ENCODE data around the gene LYSMD1. TPM values are rescaled to one million over a fixed set of nuclear protein-coding genes. Genes with fewer than 3 reads are reported as not detected.

Gene LYSMD1
- total and polyA plus RNA-seq, 7 experiments from 2014 or later, result 0.35 to 3.3 (median 1.4) TPM

DNA sequence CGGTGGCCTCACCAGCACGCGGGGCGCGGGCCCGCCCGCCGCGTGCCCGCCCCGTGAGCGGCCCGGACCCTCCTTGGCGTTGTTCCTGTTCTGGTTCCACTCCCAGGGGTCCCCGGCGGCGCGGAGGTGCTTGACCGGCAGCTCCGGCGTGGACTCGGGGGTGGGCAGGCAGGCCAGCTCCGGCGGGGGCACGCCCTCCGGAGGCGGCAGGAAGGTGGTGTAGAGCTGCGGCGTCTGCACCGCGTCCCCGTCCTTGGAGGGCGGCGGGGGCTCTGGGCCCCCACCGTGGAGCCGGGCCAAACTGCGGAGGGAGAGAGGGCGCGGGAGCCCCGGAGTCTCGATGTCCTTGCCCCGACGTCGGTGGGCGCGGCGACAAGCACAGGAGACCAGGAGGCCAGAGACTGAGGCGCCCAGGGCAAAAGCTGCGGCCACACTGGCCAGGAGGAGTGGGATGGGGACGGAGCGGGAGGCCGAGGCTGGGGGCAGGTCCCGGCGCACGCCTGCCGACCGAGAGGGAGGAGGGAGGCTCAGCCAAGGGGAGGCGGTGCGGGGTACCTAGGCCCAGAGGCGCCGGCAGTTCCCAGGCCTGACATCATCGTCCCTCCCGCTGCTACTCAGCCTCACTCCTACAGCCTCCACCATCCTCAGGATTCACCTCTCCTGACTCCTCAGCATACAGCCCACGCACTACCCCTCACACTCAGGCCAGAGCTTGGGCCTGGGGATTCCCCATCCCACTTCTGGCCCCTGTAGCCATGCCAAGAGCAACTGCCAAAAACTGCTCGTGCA is 32.5 kb downstream of the LYSMD1 start:
- Mint-ChIP-seq H3K4me3 (peak overlapping the region in 4 of 10 donors; percentile 48 to 75 (median 68)), H3K36me3 (peaks cover 0 to 8% (median 5%) of the 10 kb centered on the region in 5 donors), H3K4me1 (peaks cover 8 to 15% (median 11%) of the 10 kb centered on the region in 7 donors), H3K9me3 (peaks cover 0 to 3% (median 0%) of the 10 kb centered on the region in 11 donors), H3K27me3 (peaks cover 0 to 12% (median 0%) of the 10 kb centered on the region in 5 donors), H3K27ac (no peak overlapping the region)
- ATAC-seq (no peak), DNase-seq (no peak)
- H3K4me1 ChIP-seq (ENCODE audit: control insufficient read depth in 2 of 2, insufficient read depth in 2 of 2, low read length in 2 of 2), result peaks cover 0 to 4% of the 10 kb centered on the region in 2 donors
- CTCF ChIA-PET, result interaction anchor here (0.5 to 1.2 kb wide), 4 partner anchors 19 to 295 kb away, joined by 3 read pairs; no protein-coding TSS in a partner anchor
- no peaks in the 10 kb centered on the region for H3K27me3 ChIP-seq (ENCODE audit: control insufficient read depth in 2 of 2, insufficient read depth in 2 of 2, low read length in 2 of 2)
- no peak overlapping the region for H3K4me3 ChIP-seq (ENCODE audit: low read length)
- no peaks in the 10 kb centered on the region for H3K36me3 ChIP-seq (ENCODE audit: control insufficient read depth in 2 of 3, insufficient read depth in 3 of 3, low read length in 3 of 3)
- POLR2A ChIA-PET, result interaction anchor here (1.1 kb wide), 1 partner anchor 11 kb away, joined by 3 read pairs; no protein-coding TSS in a partner anchor
- no peak overlapping the region for H3K27ac ChIP-seq (ENCODE audit: low read depth, low read length)
- H3K9me3 ChIP-seq (ENCODE audit: control insufficient read depth in 2 of 3, low read length in 3 of 3), result no peaks in the 10 kb centered on the region
- intact Hi-C loops (cut with micrococcal nuclease), result no loop called here

DNA sequence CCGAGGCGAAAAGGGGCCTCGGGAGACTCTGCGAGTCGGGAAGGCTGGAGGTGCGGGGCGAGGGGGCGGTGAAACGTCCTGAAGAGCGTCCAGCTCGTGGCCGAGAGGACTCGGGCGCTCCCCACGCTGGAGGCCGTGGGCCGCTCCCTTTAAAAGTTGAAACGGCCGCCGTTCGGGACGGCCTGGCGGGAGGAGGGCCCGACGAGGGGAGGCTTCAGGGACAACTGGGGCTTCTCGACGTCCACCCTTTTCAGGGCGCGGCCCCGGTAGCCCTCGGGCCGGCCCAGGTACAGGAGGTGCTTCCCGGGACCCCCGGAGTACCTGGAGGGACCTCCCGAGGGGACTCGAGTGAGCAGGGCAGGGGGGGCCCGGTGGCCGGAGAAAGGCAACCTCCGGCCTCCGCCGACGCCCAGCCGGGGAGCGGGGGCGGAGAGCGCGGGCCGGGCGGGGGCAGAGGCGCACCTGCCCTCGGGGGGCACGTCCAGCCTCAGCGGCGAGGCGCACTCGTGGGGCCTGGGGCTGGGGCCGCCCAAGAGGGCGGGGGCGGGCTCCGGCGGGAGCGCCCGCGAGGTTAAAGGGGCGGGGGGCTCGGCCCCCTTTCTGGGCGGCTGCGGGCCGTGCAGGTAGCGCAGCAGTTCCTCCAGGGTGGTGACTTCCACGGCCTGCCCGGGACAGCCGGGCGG is 33.2 kb downstream of the LYSMD1 start:
- Histone ChIP-seq H3K27me3 (ENCODE audit: control insufficient read depth in 2 of 2, insufficient read depth in 2 of 2, low read length in 2 of 2) (no peaks in the 10 kb centered on the region), H3K36me3 (ENCODE audit: control insufficient read depth in 2 of 3, insufficient read depth in 3 of 3, low read length in 3 of 3) (no peaks in the 10 kb centered on the region), H3K4me3 (ENCODE audit: low read length) (no peak overlapping the region), H3K4me1 (ENCODE audit: control insufficient read depth in 2 of 2, insufficient read depth in 2 of 2, low read length in 2 of 2) (peaks cover 0 to 4% of the 10 kb centered on the region in 2 donors), H3K27ac (ENCODE audit: low read depth, low read length) (no peak overlapping the region), H3K9me3 (ENCODE audit: control insufficient read depth in 2 of 3, low read length in 3 of 3) (no peaks in the 10 kb centered on the region)
- peaks cover 8 to 15% (median 11%) of the 10 kb centered on the region in 7 donors for H3K4me1 Mint-ChIP-seq
- no peak overlapping the region for H3K27ac Mint-ChIP-seq
- H3K9me3 Mint-ChIP-seq, result peaks cover 0 to 3% (median 0%) of the 10 kb centered on the region in 11 donors
- H3K4me3 Mint-ChIP-seq, result peak overlapping the region in 3 of 10 donors; percentile 34 to 88 (median 81)
- no peak for ATAC-seq
- ChIA-PET POLR2A (interaction anchor here (0.6 to 1.8 kb wide), 3 partner anchors 11 to 31 kb away, joined by 3 to 6 read pairs (median 3); no protein-coding TSS in a partner anchor), CTCF (interaction anchor here (0.5 to 1.0 kb wide), 3 partner anchors 20 to 33 kb away, joined by 3 read pairs; no protein-coding TSS in a partner anchor)
- peaks cover 0 to 8% (median 5%) of the 10 kb centered on the region in 5 donors for H3K36me3 Mint-ChIP-seq
- intact Hi-C loops (cut with micrococcal nuclease), result no loop called here
- peaks cover 0 to 12% (median 0%) of the 10 kb centered on the region in 5 donors for H3K27me3 Mint-ChIP-seq
- DNase-seq, result no peak

DNA sequence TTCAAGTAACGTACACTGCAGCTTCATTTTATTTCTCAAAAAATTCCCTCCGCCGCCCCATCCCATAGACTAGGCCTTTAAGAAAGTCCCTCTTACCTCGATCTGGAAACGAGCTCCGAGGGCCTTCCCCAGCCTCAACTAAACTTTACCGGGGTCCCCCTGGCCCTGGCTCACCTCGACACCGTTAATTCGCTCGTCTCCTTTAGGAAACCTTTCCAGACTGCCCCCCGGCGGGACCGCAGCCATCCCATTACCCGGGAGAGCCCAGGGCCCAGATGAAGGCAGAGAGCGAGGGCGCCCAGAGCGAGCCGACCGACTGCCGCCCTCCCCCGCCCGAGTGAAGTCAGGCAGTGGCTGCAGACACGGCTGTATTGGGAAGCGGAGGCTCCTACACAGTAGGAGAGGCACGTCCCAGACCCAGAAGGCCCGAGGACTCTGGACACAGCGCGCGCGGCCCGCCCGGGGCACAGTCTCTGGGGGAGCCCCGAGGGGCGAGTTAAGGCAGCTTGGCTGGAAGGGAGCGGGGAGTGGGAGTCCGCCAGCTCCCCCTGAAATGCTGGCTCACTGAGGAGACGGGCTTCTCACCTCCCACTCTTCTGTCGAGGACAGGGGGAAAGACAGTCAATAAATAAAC is 33.9 kb downstream of the LYSMD1 start:
- peaks cover 8 to 15% (median 11%) of the 10 kb centered on the region in 7 donors for H3K4me1 Mint-ChIP-seq
- peak overlapping the region; percentile 13 to 94 (median 83) for H3K27ac Mint-ChIP-seq
- intact Hi-C loops (cut with micrococcal nuclease), result loop anchor here in 1 of 2 donors (1.0 kb wide), 3 partner anchors 14 to 62 kb away; partner anchors contain the start of genes GABPB2, SEMA6C and TNFAIP8L2
- peak overlapping the region; percentile 49 for H3K4me3 ChIP-seq (ENCODE audit: low read length)
- POLR2A ChIA-PET, result interaction anchor here (0.6 to 3.1 kb wide), 20 partner anchors 9 to 158 kb away, joined by 3 to 19 read pairs (median 4); partner anchors contain the start of genes C1orf56, LYSMD1, SCNM1 and TNFAIP8L2
- no peaks in the 10 kb centered on the region for H3K36me3 ChIP-seq (ENCODE audit: control insufficient read depth in 2 of 3, insufficient read depth in 3 of 3, low read length in 3 of 3)
- CTCF ChIA-PET, result interaction anchor here (0.5 to 2.5 kb wide), 8 partner anchors 13 to 166 kb away, joined by 3 to 16 read pairs (median 4); partner anchors contain the start of gene TNFAIP8L2
- H3K4me3 Mint-ChIP-seq, result peak overlapping the region; percentile 70 to 88 (median 83)
- no peak overlapping the region for H3K27ac ChIP-seq (ENCODE audit: low read depth, low read length)
- no peak for DNase-seq
- no peaks in the 10 kb centered on the region for H3K9me3 ChIP-seq (ENCODE audit: control insufficient read depth in 2 of 3, low read length in 3 of 3)
- peaks cover 0 to 4% of the 10 kb centered on the region in 2 donors for H3K4me1 ChIP-seq (ENCODE audit: control insufficient read depth in 2 of 2, insufficient read depth in 2 of 2, low read length in 2 of 2)
- no peaks in the 10 kb centered on the region for H3K27me3 ChIP-seq (ENCODE audit: control insufficient read depth in 2 of 2, insufficient read depth in 2 of 2, low read length in 2 of 2)
- peaks cover 0 to 3% (median 0%) of the 10 kb centered on the region in 11 donors for H3K9me3 Mint-ChIP-seq
- H3K36me3 Mint-ChIP-seq, result peaks cover 0 to 6% (median 5%) of the 10 kb centered on the region in 5 donors
- no peak for ATAC-seq
- peaks cover 0 to 12% (median 0%) of the 10 kb centered on the region in 5 donors for H3K27me3 Mint-ChIP-seq

DNA sequence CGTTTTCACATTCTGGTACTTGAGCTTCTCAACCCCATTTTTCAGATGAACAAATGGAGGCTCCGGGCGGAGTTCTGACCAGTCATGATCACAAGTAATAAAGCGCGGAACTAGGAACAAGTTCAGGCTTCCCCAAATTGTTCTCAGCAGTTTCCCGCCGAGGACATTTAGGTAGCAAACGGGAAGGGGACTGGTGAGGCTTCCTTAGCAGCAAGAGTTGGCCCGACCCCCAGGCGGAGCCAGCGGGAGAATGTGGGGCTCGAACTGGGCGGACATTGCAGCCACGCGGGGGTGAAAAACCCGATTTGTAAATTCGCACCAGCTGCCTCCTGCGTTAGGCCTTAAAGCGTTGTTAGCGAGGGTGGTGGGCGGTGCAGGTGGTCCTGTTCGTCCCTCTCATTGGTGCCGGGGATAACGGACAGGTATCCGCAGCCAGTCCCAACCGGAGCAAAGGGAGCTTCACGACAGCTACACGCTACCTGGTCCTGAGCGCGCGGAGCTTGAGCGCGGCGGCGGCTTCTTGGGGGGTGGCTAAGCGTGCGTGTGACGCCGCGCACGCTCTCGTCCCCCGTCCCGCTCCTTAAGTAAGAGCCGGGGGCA is 34.6 kb downstream of the LYSMD1 start:
- H3K9me3 Mint-ChIP-seq, result no peaks in the 10 kb centered on the region
- Histone ChIP-seq H3K27ac (ENCODE audit: low read depth, low read length) (peak overlapping the region; percentile 58), H3K4me3 (ENCODE audit: low read length) (peak overlapping the region; percentile 49), H3K36me3 (ENCODE audit: control insufficient read depth in 2 of 3, insufficient read depth in 3 of 3, low read length in 3 of 3) (no peaks in the 10 kb centered on the region), H3K9me3 (ENCODE audit: control insufficient read depth in 2 of 3, low read length in 3 of 3) (no peaks in the 10 kb centered on the region), H3K27me3 (ENCODE audit: control insufficient read depth in 2 of 2, insufficient read depth in 2 of 2, low read length in 2 of 2) (no peaks in the 10 kb centered on the region), H3K4me1 (ENCODE audit: control insufficient read depth in 2 of 2, insufficient read depth in 2 of 2, low read length in 2 of 2) (peaks cover 0 to 4% of the 10 kb centered on the region in 2 donors)
- H3K36me3 Mint-ChIP-seq, result peaks cover 0 to 4% (median 0%) of the 10 kb centered on the region in 5 donors
- H3K27me3 Mint-ChIP-seq, result peaks cover 0 to 12% (median 0%) of the 10 kb centered on the region in 5 donors
- peaks cover 4 to 15% (median 11%) of the 10 kb centered on the region in 7 donors for H3K4me1 Mint-ChIP-seq
- DNase-seq (peak; percentile 37 to 92 (median 86)), ATAC-seq (peak; percentile 99)
- peak overlapping the region; percentile 13 to 94 (median 84) for H3K27ac Mint-ChIP-seq
- POLR2A ChIA-PET, result interaction anchor here (0.6 to 3.1 kb wide), 22 partner anchors 10 to 496 kb away, joined by 3 to 19 read pairs (median 4); partner anchors contain the start of genes C1orf56, LYSMD1, SCNM1 and TNFAIP8L2
- intact Hi-C loops (cut with micrococcal nuclease), result loop anchor here in 1 of 2 donors (1.0 kb wide), 3 partner anchors 15 to 61 kb away; partner anchors contain the start of genes GABPB2, SEMA6C and TNFAIP8L2
- peak overlapping the region; percentile 70 to 88 (median 83) for H3K4me3 Mint-ChIP-seq
- CTCF ChIA-PET, result interaction anchor here (0.6 to 2.5 kb wide), 7 partner anchors 14 to 166 kb away, joined by 3 to 16 read pairs (median 4); partner anchors contain the start of gene TNFAIP8L2

DNA sequence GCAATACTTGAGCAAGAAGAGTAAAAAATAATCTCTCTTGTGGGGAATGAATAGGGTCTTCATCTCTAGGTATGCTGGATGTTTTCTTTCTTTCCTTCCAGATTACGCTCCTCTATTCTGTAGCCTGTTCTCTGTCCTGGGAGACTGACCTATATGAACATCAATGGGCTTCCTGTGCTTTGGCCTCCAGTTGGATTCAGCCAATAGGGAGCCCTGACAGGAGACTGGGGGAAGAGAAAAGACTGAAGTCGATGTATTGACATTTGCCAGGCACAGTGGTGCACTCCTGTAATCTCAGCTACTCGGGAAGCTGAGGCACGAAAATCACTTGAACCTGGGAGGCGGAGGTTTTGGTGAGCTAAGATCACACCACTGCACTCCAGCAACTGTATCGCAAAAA is 36.9 kb downstream of the LYSMD1 start:
- Histone ChIP-seq H3K27me3 (ENCODE audit: control insufficient read depth in 2 of 2, insufficient read depth in 2 of 2, low read length in 2 of 2) (no peaks in the 10 kb centered on the region), H3K9me3 (ENCODE audit: control insufficient read depth in 2 of 3, low read length in 3 of 3) (no peaks in the 10 kb centered on the region), H3K4me1 (ENCODE audit: control insufficient read depth in 2 of 2, insufficient read depth in 2 of 2, low read length in 2 of 2) (peaks cover 0 to 4% of the 10 kb centered on the region in 2 donors), H3K36me3 (ENCODE audit: control insufficient read depth in 2 of 3, insufficient read depth in 3 of 3, low read length in 3 of 3) (no peaks in the 10 kb centered on the region), H3K4me3 (ENCODE audit: low read length) (no peak overlapping the region), H3K27ac (ENCODE audit: low read depth, low read length) (no peak overlapping the region)
- H3K9me3 Mint-ChIP-seq, result peaks cover 0 to 1% (median 0%) of the 10 kb centered on the region in 11 donors
- peaks cover 0 to 12% (median 0%) of the 10 kb centered on the region in 5 donors for H3K27me3 Mint-ChIP-seq
- intact Hi-C loops (cut with micrococcal nuclease), result no loop called here
- no peak overlapping the region for H3K4me3 Mint-ChIP-seq
- ChIA-PET CTCF (interaction anchor here (0.6 to 0.9 kb wide), 2 partner anchors 43 to 830 kb away, joined by 3 to 8 read pairs; no protein-coding TSS in a partner anchor), POLR2A (interaction anchor here (0.6 to 3.1 kb wide), 3 partner anchors 12 to 723 kb away, joined by 3 to 12 read pairs (median 5); partner anchors contain the start of gene TNFAIP8L2)
- DNase-seq (no peak), ATAC-seq (no peak)
- peaks cover 4 to 15% (median 12%) of the 10 kb centered on the region in 7 donors for H3K4me1 Mint-ChIP-seq
- H3K27ac Mint-ChIP-seq, result no peak overlapping the region
- H3K36me3 Mint-ChIP-seq, result peaks cover 0 to 6% (median 5%) of the 10 kb centered on the region in 5 donors
